Gastrocnemius medialis (tissue), 4 donors: ENCODE data around the gene COL27A1. TPM values are rescaled to one million over a fixed set of nuclear protein-coding genes. Genes with fewer than 3 reads are reported as not detected.
A peak's percentile ranks its signal among the peaks of the same experiment; 100 is the strongest.

Experiments
- ATAC-seq, 2 donors: fragments of 150-250 bp; one replicate each; pipeline ENCODE4 v1.9.1; 2016
- DNase-seq, 2 donors: peaks; one replicate each; pipeline ENCODE4 v3.0.0-alpha.2; 2019
- H3K27ac ChIP-seq, 4 donors: fragments of 200-600 bp; sonication (generic); 1 replicate in 1 of 4; 2 replicates in 3 of 4; pipeline ENCODE4 v1.5.1; 2016 to 2018; ENCODE audit warnings: mild to moderate bottlenecking in 2 of 4, moderate library complexity in 1 of 4
- H3K27me3 ChIP-seq, 3 donors: fragments of 200-600 bp; sonication (generic) in 2 of 3; 1 replicate in 1 of 3; 2 replicates in 2 of 3; pipeline versions ENCODE4 v1.5.1 to v1.6.0; 2016 to 2019; ENCODE audit warnings: mild to moderate bottlenecking in 1 of 3, moderate library complexity in 1 of 3
- H3K36me3 ChIP-seq, 2 donors: fragments of 200-600 bp; sonication (generic) in 1 of 2; one replicate each; pipeline ENCODE4 v1.5.1; 2017 to 2018
- H3K4me1 ChIP-seq, 2 donors: fragments of 200-600 bp; sonication (generic) in 1 of 2; one replicate each; pipeline ENCODE4 v1.5.1; 2016 to 2017; ENCODE audit warnings: mild to moderate bottlenecking in 2 of 2
- H3K4me3 ChIP-seq, 4 donors: fragments of 200-600 bp; sonication (generic) in 3 of 4; 1 replicate in 1 of 4; 2 replicates in 3 of 4; pipeline ENCODE4 v1.5.1; 2016 to 2019; ENCODE audit warnings: mild to moderate bottlenecking in 2 of 4
- H3K9me3 ChIP-seq, 3 donors: fragments of 200-600 bp; sonication (generic) in 2 of 3; 1 replicate in 1 of 3; 2 replicates in 2 of 3; pipeline ENCODE4 v1.5.1; 2016 to 2019
- CTCF ChIP-seq, 5 experiments: fragments of 450-650 bp in 3 of 5; fragments of 200-600 bp in 2 of 5; sonication (generic) in 2 of 5; IDR thresholded peaks in 4 of 5; conservative IDR thresholded peaks in 1 of 5; 1 replicate in 4 of 5; 2 replicates in 1 of 5; pipeline ENCODE4 v1.5.1; 2016 to 2019; ENCODE audit warnings: antibody characterized with exemption in 5 of 5, mild to moderate bottlenecking in 3 of 5, moderate library complexity in 3 of 5
- POLR2A ChIP-seq, 2 donors: fragments of 450-650 bp; IDR thresholded peaks; one replicate each; pipeline ENCODE4 v1.6.1; 2017; ENCODE audit warnings: antibody characterized with exemption in 2 of 2, mild to moderate bottlenecking in 2 of 2, moderate library complexity in 2 of 2
- in situ Hi-C, 4 donors: fragments of 200-750 bp; cut with MboI; loops; one replicate each; pipeline versions ENCODE4 v1.15.0 to v1.8.0; 2017; ENCODE audit warnings: low sequenced_read_pairs in 4 of 4
- intact Hi-C: fragments of 100-400 bp; cut with DNase I; formaldehyde crosslinking; loops from one replicate; pipeline ENCODE4 v1.15.1; 2023; ENCODE audit warnings: low total_unique reads
- total RNA-seq, 4 donors: library from RNA; depleted of rRNA; stranded (reverse); fragments of >200 nt; gene quantifications; one replicate each; pipeline versions ENCODE4 v1.1.0 to v1.2.3, GENCODE V29; 2016

The COL27A1 gene
- total RNA-seq, 4 donors from 2014 or later = 0.42 to 1.4 (median 0.95) TPM

DNA sequence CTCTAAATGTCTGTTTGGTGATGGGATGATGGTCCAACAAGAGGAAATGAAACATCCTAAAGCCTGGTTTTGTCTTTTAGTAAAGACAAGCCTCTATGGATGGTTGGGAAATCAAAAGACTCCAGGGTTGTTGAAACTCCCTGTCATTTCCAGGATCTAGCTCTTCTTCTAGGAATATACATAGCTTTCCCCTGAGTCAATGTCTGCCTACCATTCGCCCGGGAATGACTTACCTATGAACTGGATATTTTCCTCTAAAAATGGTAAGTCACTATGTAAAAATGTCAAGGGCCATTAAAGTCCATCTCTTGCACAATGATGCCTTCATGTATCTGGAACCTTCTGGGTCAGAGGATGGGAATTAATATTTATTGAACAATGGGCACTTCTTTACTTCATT is 45.2 kb upstream of the COL27A1 start:
- Histone ChIP-seq H3K4me1 (peaks cover 0 to 6% of the 10 kb centered on the region in 2 donors), H3K9me3 (no peaks in the 10 kb centered on the region), H3K4me3 (no peak overlapping the region), H3K36me3 (no peaks in the 10 kb centered on the region), H3K27me3 (no peaks in the 10 kb centered on the region), H3K27ac (no peak overlapping the region)
- ATAC-seq = no peak
- in situ Hi-C loops (loop anchor here in 1 of 4 donors (10.0 kb wide), 1 partner anchor 175 kb away; no protein-coding TSS in a partner anchor), intact Hi-C loops (no loop called here)
- no peak for DNase-seq
- no peak for TF ChIP-seq POLR2A (IDR thresholded peaks at IDR 0.05)
- no peak for TF ChIP-seq CTCF (IDR thresholded peaks at IDR 0.05 in 4 of 5, conservative IDR thresholded peaks at IDR 0.05 in 1 of 5)

GRCh38 chr9:114112325-114112724 is 43.0 kb upstream of the COL27A1 start:
- TF ChIP-seq POLR2A (IDR thresholded peaks at IDR 0.05) (no peak), CTCF (IDR thresholded peaks at IDR 0.05 in 4 of 5, conservative IDR thresholded peaks at IDR 0.05 in 1 of 5) (no peak)
- Histone ChIP-seq H3K4me3 (no peak overlapping the region), H3K27me3 (peaks cover 0 to 2% (median 0%) of the 10 kb centered on the region in 3 donors), H3K4me1 (peaks cover 0 to 6% of the 10 kb centered on the region in 2 donors), H3K36me3 (no peaks in the 10 kb centered on the region), H3K27ac (peak overlapping the region; percentile 44 to 64 (median 47)), H3K9me3 (no peaks in the 10 kb centered on the region)
- ATAC-seq (peak; percentile 14 to 15), DNase-seq (no peak)
- intact Hi-C loops = no loop called here
- in situ Hi-C loops = loop anchor here in 1 of 4 donors (10.0 kb wide), 1 partner anchor 172 kb away; no protein-coding TSS in a partner anchor

DNA sequence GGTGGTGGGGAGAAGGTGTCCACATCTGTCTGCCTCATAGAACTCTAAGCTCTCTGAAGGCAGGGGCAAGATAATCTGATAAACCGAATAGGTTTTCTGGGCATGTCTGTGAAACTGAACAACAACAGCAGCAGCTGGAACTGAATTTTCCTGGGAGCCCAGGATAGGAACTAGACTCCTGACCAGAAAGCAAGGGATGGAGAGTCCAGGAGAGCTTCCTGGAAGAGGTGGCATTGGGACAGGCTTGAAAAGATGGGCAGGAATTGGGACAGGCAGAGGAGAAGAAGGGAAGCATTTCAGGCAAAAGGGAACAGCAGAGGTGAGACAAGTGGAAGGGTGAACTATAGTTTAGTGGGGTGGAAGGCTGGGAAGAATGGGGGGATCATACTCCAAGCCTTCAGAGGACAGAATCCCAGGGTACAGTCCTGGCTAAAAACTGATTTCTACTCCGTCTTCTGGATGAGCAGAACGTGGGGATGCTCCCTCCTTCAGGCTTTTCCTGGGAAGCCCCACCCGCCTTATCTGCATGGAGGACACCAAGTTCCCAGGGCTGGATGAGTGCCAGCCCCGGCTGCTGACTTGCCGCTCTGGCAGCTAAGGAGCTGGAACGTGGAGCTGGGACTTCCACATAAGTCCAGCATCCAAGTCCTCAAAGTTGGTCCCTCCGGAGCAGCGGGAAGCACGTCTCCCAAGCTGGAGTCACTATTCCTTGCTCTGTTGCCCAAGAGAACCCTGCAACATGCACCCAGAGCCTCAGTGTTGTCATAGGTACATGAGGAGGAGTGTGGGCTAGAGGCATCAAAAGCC is 42.4 kb upstream of the COL27A1 start:
- no peak for TF ChIP-seq CTCF (IDR thresholded peaks at IDR 0.05 in 4 of 5, conservative IDR thresholded peaks at IDR 0.05 in 1 of 5)
- no peak for TF ChIP-seq POLR2A (IDR thresholded peaks at IDR 0.05)
- no peaks in the 10 kb centered on the region for H3K9me3 ChIP-seq
- H3K27me3 ChIP-seq = peaks cover 0 to 2% (median 0%) of the 10 kb centered on the region in 3 donors
- in situ Hi-C loops = loop anchor here in 1 of 4 donors (10.0 kb wide), 1 partner anchor 172 kb away; no protein-coding TSS in a partner anchor
- intact Hi-C loops = no loop called here
- H3K27ac ChIP-seq = peak overlapping the region; percentile 49 to 69 (median 58)
- peaks cover 0 to 6% of the 10 kb centered on the region in 2 donors for H3K4me1 ChIP-seq
- peak; percentile 76 to 82 for DNase-seq
- peak; percentile 82 to 87 for ATAC-seq
- H3K4me3 ChIP-seq = no peak overlapping the region
- no peaks in the 10 kb centered on the region for H3K36me3 ChIP-seq

- no peaks in the 10 kb centered on the region for H3K36me3 ChIP-seq
- no peak for ATAC-seq
- peaks cover 0 to 2% (median 0%) of the 10 kb centered on the region in 3 donors for H3K27me3 ChIP-seq
- no peak for DNase-seq
- intact Hi-C loops = no loop called here
- no peak overlapping the region for H3K4me3 ChIP-seq
- H3K27ac ChIP-seq = peak overlapping the region in 1 of 4 donors; percentile 69
- in situ Hi-C loops = loop anchor here in 1 of 4 donors (10.0 kb wide), 1 partner anchor 170 kb away; no protein-coding TSS in a partner anchor
- H3K4me1 ChIP-seq = peaks cover 0 to 6% of the 10 kb centered on the region in 2 donors
- H3K9me3 ChIP-seq = no peaks in the 10 kb centered on the region
- no peak for TF ChIP-seq CTCF (IDR thresholded peaks at IDR 0.05 in 4 of 5, conservative IDR thresholded peaks at IDR 0.05 in 1 of 5)
- no peak for TF ChIP-seq POLR2A (IDR thresholded peaks at IDR 0.05)
Measured at GRCh38 chr9:114114364-114114763, 41.0 kb upstream of the COL27A1 start.
